GM12891 (cell line): ENCODE results near the gene CD5L.

Experiments
- PAX5 ChIP-seq: IDR thresholded peaks from 2 replicates; pipeline ENCODE4 v1.6.1; 2011; ENCODE audit warnings: low read length, moderate library complexity, mild to moderate bottlenecking; ENCODE audit not compliant: insufficient read depth, severe bottlenecking
- POLR2A ChIP-seq: IDR thresholded peaks from 2 replicates; pipeline ENCODE4 v1.6.1; 2011; ENCODE audit warnings: low read depth, low read length, control low read depth
- POLR2AphosphoS5 ChIP-seq: IDR thresholded peaks from 2 replicates; pipeline ENCODE4 v1.6.1; 2011; ENCODE audit warnings: low read depth, low read length, control low read depth
- TAF1 ChIP-seq: IDR thresholded peaks from 2 replicates; pipeline ENCODE4 v1.6.1; 2011; ENCODE audit warnings: low read depth, low read length, control low read depth

DNA sequence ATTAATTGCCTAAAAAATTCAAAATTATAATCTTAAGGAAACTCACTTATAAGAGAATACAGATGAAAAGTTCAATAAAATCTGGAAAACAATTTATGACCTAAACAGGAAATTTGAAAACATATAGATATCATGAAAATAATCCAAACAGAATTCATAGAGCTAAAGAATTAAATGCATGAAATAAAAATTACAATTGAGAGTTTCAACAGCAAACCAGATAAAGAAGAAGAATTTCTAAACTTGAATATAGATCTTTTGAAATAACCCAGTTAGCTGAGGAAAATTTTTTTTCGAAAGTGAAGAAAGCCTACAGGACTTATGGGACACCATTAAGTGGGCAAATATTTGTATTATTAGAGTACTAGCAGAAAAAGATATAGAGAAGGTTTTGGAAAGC, 28.3 kb downstream of the CD5L start:
- no peak for TF ChIP-seq POLR2AphosphoS5
- TF ChIP-seq POLR2A = no peak
- TF ChIP-seq TAF1 = no peak
- no peak for TF ChIP-seq PAX5
